Naive B cell (primary cell): ENCODE data around the gene TUBB3. TPM values are rescaled to one million over a fixed set of nuclear protein-coding genes. Genes with fewer than 3 reads are reported as not detected.

Experiments used
- ATAC-seq, 2 donors: fragments of 150-1000 bp; cut with Tn5 transposase; 2 replicates each; pipeline ENCODE4 v1.10.0; 2021; ENCODE audit warnings: low read depth in 2 of 2, mild to moderate bottlenecking in 2 of 2, moderate library complexity in 2 of 2
- DNase-seq: peaks from one replicate; pipeline ENCODE4 v3.0.0; 2022
- H3K27ac Mint-ChIP-seq, 6 donors: one replicate each; pipeline ENCODE4 v1.8.0; 2020 to 2022; ENCODE audit warnings: mild to moderate bottlenecking in 6 of 6, mixed read lengths in 6 of 6, moderate library complexity in 5 of 6, inconsistent platforms in 2 of 6
- H3K27me3 Mint-ChIP-seq, 3 donors: one replicate each; pipeline ENCODE4 v1.8.0; 2021 to 2022; ENCODE audit warnings: mixed read lengths in 3 of 3, mild to moderate bottlenecking in 1 of 3
- H3K36me3 Mint-ChIP-seq, 2 donors: one replicate each; pipeline ENCODE4 v1.8.0; 2020 to 2022; ENCODE audit warnings: mixed read lengths in 2 of 2, inconsistent platforms in 1 of 2, mild to moderate bottlenecking in 1 of 2
- H3K4me1 Mint-ChIP-seq, 3 donors: one replicate each; pipeline ENCODE4 v1.8.0; 2020 to 2022; ENCODE audit warnings: mixed read lengths in 3 of 3, inconsistent platforms in 1 of 3, mild to moderate bottlenecking in 1 of 3, moderate library complexity in 1 of 3
- H3K4me3 Mint-ChIP-seq, 8 donors: one replicate each; pipeline ENCODE4 v1.8.0; 2020 to 2022; ENCODE audit warnings: mild to moderate bottlenecking in 8 of 8, mixed read lengths in 8 of 8, moderate library complexity in 8 of 8, inconsistent platforms in 2 of 8
- H3K9me3 Mint-ChIP-seq, 7 donors: one replicate each; pipeline ENCODE4 v1.8.0; 2020 to 2022; ENCODE audit warnings: mixed read lengths in 7 of 7, mild to moderate bottlenecking in 5 of 7, inconsistent platforms in 2 of 7, moderate library complexity in 1 of 7
- polyA plus RNA-seq, 6 donors: library from polyadenylated mRNA; unstranded; fragments of 300-500 nt; fragmentation: Illumina TruSeq; gene quantifications; one replicate each; pipeline ENCODE4 v1.2.3, GENCODE V29; 2021; ENCODE audit warnings: low read depth in 6 of 6

The TUBB3 gene
- polyA plus RNA-seq, 6 donors from 2014 or later, result 0.99 to 12.2 (median 5.0) TPM

DNA sequence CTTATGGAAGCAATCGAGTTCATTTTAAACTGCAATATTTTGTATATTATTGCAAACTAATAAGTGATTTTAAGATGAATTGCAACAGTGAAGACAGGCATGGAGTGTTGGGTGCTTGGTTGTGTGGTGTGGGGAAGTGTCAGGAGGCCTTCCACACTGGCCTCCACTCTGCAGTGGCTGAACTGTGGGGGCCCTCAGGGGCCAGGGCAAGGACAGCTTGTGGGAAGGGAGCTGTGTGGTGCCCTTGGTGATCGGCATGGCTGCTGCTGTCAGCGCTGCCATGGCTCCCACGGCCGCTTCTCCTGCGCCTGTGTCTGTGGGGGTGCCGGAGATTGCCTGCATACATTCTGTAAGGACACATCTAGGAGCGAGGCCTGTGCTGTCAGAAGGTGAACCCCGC lies 30.5 kb upstream of the TUBB3 start:
- DNase-seq (no peak), ATAC-seq (no peak)
- H3K4me3 Mint-ChIP-seq, result no peak overlapping the region
- peaks cover 0 to 5% (median 4%) of the 10 kb centered on the region in 3 donors for H3K4me1 Mint-ChIP-seq
- H3K27me3 Mint-ChIP-seq, result no peaks in the 10 kb centered on the region
- peak overlapping the region in 2 of 6 donors; percentile 20 to 38 for H3K27ac Mint-ChIP-seq
- peaks cover 0 to 4% of the 10 kb centered on the region in 2 donors for H3K36me3 Mint-ChIP-seq
- no peaks in the 10 kb centered on the region for H3K9me3 Mint-ChIP-seq

DNA sequence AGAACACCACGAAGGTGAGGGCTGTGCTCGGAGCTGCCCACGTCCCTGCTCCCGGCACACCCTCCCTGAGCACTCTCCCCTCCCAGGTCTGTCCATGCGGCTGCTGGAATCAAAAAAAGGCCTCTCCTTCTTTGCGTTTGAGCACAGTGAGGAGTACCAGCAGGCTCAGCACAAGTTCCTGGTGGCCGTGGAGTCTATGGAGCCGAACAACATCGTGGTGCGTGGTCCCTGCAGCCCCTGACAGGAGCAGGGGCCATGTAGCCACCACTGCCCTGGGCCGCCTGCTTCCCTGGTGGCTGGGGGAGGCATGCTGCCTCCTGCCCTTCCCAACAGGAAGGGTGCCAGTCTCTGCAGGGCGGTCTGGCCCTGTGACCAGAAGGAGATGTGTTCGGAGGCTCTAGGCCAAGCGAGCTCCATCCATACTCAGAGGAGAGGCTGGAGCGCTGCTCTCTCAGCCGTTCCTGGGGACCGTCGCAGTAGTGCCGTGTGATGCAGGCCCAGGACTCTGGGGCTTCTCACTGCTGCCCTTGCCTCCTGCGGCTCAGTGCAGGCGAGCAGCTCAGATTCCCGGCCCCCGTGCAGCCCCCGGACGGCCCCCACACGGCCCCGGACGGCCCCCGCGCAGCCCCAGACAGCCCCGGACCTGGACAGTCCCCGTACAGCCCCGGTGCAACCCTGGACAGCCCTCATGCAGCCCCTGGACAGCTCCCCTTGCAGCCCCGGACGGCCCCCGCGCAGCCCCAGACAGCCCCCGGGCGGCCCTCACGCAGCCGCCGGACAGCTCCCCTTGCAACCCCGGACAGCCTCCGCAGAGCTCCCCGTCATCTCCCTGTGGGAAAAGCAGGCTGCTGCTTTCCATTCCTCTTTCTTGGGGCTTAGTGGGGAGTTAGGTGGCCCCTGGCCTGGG lies 29.2 kb upstream of the TUBB3 start:
- Mint-ChIP-seq H3K27me3 (no peaks in the 10 kb centered on the region), H3K36me3 (peaks cover 6 to 7% of the 10 kb centered on the region in 2 donors), H3K9me3 (no peaks in the 10 kb centered on the region), H3K27ac (peak overlapping the region in 1 of 6 donors; percentile 18), H3K4me3 (no peak overlapping the region), H3K4me1 (peaks cover 0 to 6% (median 5%) of the 10 kb centered on the region in 3 donors)
- DNase-seq, result no peak
- ATAC-seq, result peak in 1 of 2 donors; percentile 20

DNA sequence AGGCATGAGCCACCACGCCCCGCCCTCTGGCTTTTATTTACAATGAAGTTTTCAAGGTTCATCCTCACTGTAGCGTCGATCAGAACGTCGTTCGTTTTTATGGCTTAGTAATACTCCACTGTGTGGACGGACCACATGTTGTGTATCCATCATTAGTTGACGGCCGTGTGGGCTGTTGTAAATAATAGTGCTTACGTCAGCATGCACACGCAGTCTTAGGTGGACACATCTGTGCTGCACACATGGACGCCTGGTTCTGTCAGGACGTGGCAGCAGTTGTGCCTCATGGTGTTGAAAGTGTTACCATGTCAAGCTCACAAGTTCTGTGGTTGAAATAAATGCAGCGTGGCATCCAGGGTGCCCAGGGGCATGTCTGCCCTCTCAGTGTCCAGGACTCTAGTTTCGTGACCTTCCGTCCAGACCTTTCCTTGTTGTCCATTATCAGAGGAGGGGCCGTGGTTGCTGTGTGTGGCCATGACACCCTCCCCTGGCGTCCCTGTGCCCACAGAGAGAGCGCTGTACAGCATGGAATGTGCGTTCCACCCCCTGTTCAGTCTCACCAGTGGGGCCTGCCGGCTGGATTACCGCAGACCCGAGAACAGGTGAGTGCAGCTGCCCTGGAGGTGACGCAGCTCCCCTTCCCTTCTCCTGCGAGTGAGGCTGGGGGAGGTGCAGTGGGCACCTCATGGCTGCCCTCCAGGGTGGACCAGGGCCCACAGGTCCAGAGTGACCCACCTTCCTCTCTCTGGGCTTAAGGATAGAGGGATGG lies 27.5 kb upstream of the TUBB3 start:
- Mint-ChIP-seq H3K4me1 (peaks cover 0 to 7% (median 0%) of the 10 kb centered on the region in 3 donors), H3K27me3 (no peaks in the 10 kb centered on the region), H3K9me3 (no peaks in the 10 kb centered on the region), H3K4me3 (no peak overlapping the region), H3K36me3 (peaks cover 7 to 9% of the 10 kb centered on the region in 2 donors), H3K27ac (no peak overlapping the region)
- DNase-seq (no peak), ATAC-seq (no peak)

- Mint-ChIP-seq H3K27ac (no peak overlapping the region), H3K4me3 (no peak overlapping the region), H3K36me3 (peaks cover 7 to 9% of the 10 kb centered on the region in 2 donors), H3K27me3 (no peaks in the 10 kb centered on the region), H3K4me1 (peaks cover 0 to 3% (median 0%) of the 10 kb centered on the region in 3 donors), H3K9me3 (no peaks in the 10 kb centered on the region)
- DNase-seq (no peak), ATAC-seq (no peak)
Measured at GRCh38 chr16:89897204-89897603, 25.9 kb upstream of the TUBB3 start.

DNA sequence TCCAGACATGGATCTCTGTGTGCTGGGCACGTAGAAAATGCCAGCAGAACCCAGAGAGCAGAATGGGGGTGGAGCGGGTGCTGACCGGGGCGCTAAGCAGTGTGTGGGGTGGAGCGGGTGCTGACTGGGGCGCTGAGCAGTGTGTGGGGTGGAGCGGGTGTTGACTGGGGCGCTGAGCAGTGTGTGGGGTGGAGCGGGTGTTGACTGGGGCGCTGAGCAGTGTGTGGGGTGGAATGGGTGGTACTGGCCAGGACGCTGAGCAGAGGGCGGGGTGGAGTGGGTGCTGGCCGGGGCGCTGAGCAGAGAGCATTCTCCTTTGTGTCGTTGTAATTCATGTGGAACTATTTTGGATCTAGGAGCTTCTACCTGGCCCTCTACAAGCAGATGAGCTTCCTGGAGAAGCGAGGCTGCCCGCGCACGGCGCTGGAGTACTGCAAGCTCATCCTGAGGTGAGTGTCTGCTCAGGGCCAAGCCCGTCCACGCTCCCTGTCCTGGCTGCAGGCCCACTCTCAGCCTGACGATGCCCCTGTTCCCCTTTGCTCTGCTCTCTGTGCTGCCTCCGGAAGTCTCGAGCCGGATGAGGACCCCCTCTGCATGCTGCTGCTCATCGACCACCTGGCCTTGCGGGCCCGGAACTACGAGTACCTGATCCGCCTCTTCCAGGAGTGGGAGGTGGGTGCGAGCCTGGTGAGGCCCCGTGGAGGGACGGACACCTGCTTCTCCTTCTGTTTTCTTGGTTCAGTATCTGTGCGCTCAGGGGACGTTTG lies 24.8 kb upstream of the TUBB3 start:
- Mint-ChIP-seq H3K36me3 (peaks cover 7 to 9% of the 10 kb centered on the region in 2 donors), H3K4me3 (no peak overlapping the region), H3K27ac (peak overlapping the region in 3 of 6 donors; percentile 75 to 87 (median 79)), H3K27me3 (no peaks in the 10 kb centered on the region), H3K4me1 (peaks cover 0 to 3% (median 0%) of the 10 kb centered on the region in 3 donors), H3K9me3 (no peaks in the 10 kb centered on the region)
- DNase-seq (no peak), ATAC-seq (no peak)

GRCh38 chr16:89899879-89900481 lies 23.2 kb upstream of the TUBB3 start:
- no peak for ATAC-seq
- Mint-ChIP-seq H3K27ac (no peak overlapping the region), H3K9me3 (no peaks in the 10 kb centered on the region), H3K4me1 (peaks cover 0 to 3% (median 0%) of the 10 kb centered on the region in 3 donors), H3K36me3 (peaks cover 7 to 9% of the 10 kb centered on the region in 2 donors), H3K27me3 (no peaks in the 10 kb centered on the region), H3K4me3 (no peak overlapping the region)
- DNase-seq, result no peak

DNA sequence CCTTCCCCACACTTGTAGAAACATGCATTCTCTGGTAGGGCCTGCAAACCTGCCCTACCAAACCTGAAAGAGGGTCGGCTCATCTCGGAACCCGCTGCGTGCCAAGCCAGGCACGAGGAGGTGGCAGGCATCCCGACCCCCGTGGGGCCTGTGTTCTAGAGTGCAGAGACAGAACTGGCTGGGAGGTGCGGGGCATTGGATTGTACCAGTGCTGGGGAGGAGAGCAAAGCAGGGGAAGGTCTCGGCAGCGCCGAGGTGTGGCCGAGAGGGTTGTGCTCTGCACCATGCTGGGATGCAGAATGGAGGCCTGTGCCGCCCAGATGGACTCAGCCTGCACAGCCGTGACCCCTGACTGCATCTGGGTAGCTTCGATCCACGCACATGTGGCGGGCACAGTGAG lies 22.3 kb upstream of the TUBB3 start:
- H3K36me3 Mint-ChIP-seq, result peaks cover 7 to 9% of the 10 kb centered on the region in 2 donors
- H3K27ac Mint-ChIP-seq, result no peak overlapping the region
- no peaks in the 10 kb centered on the region for H3K27me3 Mint-ChIP-seq
- no peaks in the 10 kb centered on the region for H3K9me3 Mint-ChIP-seq
- H3K4me3 Mint-ChIP-seq, result no peak overlapping the region
- DNase-seq (no peak), ATAC-seq (no peak)
- peaks cover 0 to 3% (median 0%) of the 10 kb centered on the region in 3 donors for H3K4me1 Mint-ChIP-seq

DNA sequence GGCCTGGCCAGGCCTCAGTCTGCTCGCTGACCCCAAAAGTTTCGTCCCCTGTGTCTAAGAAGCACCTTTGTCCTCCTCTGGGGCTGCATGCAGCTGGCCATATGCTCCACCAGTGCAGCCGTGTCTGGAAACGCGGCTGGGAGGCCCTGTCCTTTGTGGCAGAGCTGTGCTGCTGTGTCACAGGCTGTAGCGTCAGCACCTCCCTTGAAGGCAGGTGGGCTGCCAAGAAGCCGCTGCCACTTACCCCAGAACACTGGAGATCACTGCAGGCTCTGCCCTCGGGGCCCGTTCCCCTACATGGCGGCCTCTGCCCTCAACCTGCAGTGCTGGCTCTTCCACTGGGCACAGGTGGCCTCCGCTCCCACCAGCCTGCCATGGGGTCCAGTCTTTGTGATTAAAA lies 20.2 kb upstream of the TUBB3 start:
- Mint-ChIP-seq H3K4me1 (peaks cover 0 to 3% (median 0%) of the 10 kb centered on the region in 3 donors), H3K4me3 (no peak overlapping the region), H3K27ac (no peak overlapping the region), H3K9me3 (no peaks in the 10 kb centered on the region), H3K36me3 (peaks cover 7 to 9% of the 10 kb centered on the region in 2 donors), H3K27me3 (no peaks in the 10 kb centered on the region)
- no peak for ATAC-seq
- DNase-seq, result no peak

- ATAC-seq, result no peak
- H3K4me3 Mint-ChIP-seq, result no peak overlapping the region
- no peak overlapping the region for H3K27ac Mint-ChIP-seq
- peaks cover 1 to 3% of the 10 kb centered on the region in 2 donors for H3K36me3 Mint-ChIP-seq
- no peak for DNase-seq
- peaks cover 0 to 4% (median 3%) of the 10 kb centered on the region in 3 donors for H3K4me1 Mint-ChIP-seq
- H3K9me3 Mint-ChIP-seq, result no peaks in the 10 kb centered on the region
- no peaks in the 10 kb centered on the region for H3K27me3 Mint-ChIP-seq
Measured at GRCh38 chr16:89903908-89904515, 19.1 kb upstream of the TUBB3 start.

DNA sequence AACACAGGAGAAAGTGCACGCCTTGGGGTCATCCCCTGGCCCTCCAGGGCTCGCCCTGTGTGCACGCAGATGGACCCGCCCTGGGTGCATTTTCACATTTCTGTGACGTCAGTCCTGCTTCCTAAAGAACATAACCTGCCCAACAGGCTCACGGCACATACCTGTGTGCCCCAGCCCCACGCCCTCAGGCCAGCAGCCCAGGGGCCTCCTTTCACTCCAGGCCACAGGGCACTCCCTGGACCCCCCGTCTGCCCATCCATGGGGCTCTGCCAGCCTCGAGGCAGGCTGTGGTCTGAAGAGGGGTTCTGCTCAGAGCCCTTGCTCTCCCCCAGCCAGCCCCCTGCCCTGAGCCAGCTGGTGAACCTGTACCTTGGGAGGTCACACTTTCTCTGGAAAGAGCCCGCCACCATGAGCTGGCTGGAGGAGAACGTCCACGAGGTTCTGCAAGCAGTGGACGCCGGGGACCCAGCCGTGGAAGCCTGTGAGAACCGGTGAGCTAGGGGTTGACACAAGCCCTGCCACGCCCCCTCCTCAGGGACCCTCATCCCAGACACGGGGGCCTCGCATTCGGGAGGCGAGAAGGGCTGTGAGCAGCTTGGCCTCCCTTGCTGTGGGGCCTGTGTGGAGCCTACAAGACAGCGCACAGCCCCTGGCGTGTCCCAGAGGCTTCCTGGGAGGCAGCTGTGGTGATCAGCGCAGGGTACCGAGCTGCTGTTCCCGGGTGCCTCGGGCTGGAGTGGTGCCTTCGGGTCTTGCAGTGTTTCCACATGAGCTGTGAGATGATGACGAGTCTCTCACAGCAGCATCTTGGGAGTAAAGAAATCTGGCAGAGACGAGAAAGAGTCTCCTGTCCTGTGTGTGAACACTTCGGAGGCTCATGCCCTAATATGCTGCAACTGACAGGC lies 18.3 kb upstream of the TUBB3 start:
- H3K27me3 Mint-ChIP-seq, result no peaks in the 10 kb centered on the region
- H3K4me1 Mint-ChIP-seq, result peaks cover 0 to 9% (median 7%) of the 10 kb centered on the region in 3 donors
- no peaks in the 10 kb centered on the region for H3K9me3 Mint-ChIP-seq
- H3K27ac Mint-ChIP-seq, result peak overlapping the region in 1 of 6 donors; percentile 60
- DNase-seq (no peak), ATAC-seq (no peak)
- H3K4me3 Mint-ChIP-seq, result no peak overlapping the region
- no peaks in the 10 kb centered on the region for H3K36me3 Mint-ChIP-seq

- H3K27me3 Mint-ChIP-seq, result no peaks in the 10 kb centered on the region
- H3K36me3 Mint-ChIP-seq, result no peaks in the 10 kb centered on the region
- H3K27ac Mint-ChIP-seq, result peak overlapping the region in 2 of 6 donors; percentile 49 to 60
- H3K9me3 Mint-ChIP-seq, result no peaks in the 10 kb centered on the region
- H3K4me1 Mint-ChIP-seq, result peaks cover 0 to 14% (median 13%) of the 10 kb centered on the region in 3 donors
- H3K4me3 Mint-ChIP-seq, result no peak overlapping the region
- ATAC-seq, result no peak
- DNase-seq, result no peak
Measured at GRCh38 chr16:89905511-89906139, 17.5 kb upstream of the TUBB3 start.
